Gastrocnemius medialis (tissue), 4 donors: ENCODE data around the gene SRSF3. TPM values are rescaled to one million over a fixed set of nuclear protein-coding genes. Genes with fewer than 3 reads are reported as not detected.

Experiments used
- ATAC-seq, 2 donors: fragments of 150-250 bp; one replicate each; pipeline ENCODE4 v1.9.1; 2016
- DNase-seq, 2 donors: peaks; one replicate each; pipeline ENCODE4 v3.0.0-alpha.2; 2019
- H3K27ac ChIP-seq, 4 donors: fragments of 200-600 bp; sonication (generic); 1 replicate in 1 of 4; 2 replicates in 3 of 4; pipeline ENCODE4 v1.5.1; 2016 to 2018; ENCODE audit warnings: mild to moderate bottlenecking in 2 of 4, moderate library complexity in 1 of 4
- H3K27me3 ChIP-seq, 3 donors: fragments of 200-600 bp; sonication (generic) in 2 of 3; 1 replicate in 1 of 3; 2 replicates in 2 of 3; pipeline versions ENCODE4 v1.5.1 to v1.6.0; 2016 to 2019; ENCODE audit warnings: mild to moderate bottlenecking in 1 of 3, moderate library complexity in 1 of 3
- H3K36me3 ChIP-seq, 2 donors: fragments of 200-600 bp; sonication (generic) in 1 of 2; one replicate each; pipeline ENCODE4 v1.5.1; 2017 to 2018
- H3K4me1 ChIP-seq, 2 donors: fragments of 200-600 bp; sonication (generic) in 1 of 2; one replicate each; pipeline ENCODE4 v1.5.1; 2016 to 2017; ENCODE audit warnings: mild to moderate bottlenecking in 2 of 2
- H3K4me3 ChIP-seq, 4 donors: fragments of 200-600 bp; sonication (generic) in 3 of 4; 1 replicate in 1 of 4; 2 replicates in 3 of 4; pipeline ENCODE4 v1.5.1; 2016 to 2019; ENCODE audit warnings: mild to moderate bottlenecking in 2 of 4
- H3K9me3 ChIP-seq, 3 donors: fragments of 200-600 bp; sonication (generic) in 2 of 3; 1 replicate in 1 of 3; 2 replicates in 2 of 3; pipeline ENCODE4 v1.5.1; 2016 to 2019
- POLR2A ChIP-seq, 2 donors: fragments of 450-650 bp; IDR thresholded peaks; one replicate each; pipeline ENCODE4 v1.6.1; 2017; ENCODE audit warnings: antibody characterized with exemption in 2 of 2, mild to moderate bottlenecking in 2 of 2, moderate library complexity in 2 of 2
- in situ Hi-C, 4 donors: fragments of 200-750 bp; cut with MboI; loops; one replicate each; pipeline versions ENCODE4 v1.15.0 to v1.8.0; 2017; ENCODE audit warnings: low sequenced_read_pairs in 4 of 4
- intact Hi-C: fragments of 100-400 bp; cut with DNase I; formaldehyde crosslinking; loops from one replicate; pipeline ENCODE4 v1.15.1; 2023; ENCODE audit warnings: low total_unique reads
- total RNA-seq, 4 donors: library from RNA; depleted of rRNA; stranded (reverse); fragments of >200 nt; gene quantifications; one replicate each; pipeline versions ENCODE4 v1.1.0 to v1.2.3, GENCODE V29; 2016
- TF ChIP-seq, protein P1 (sequence below), 5 experiments: fragments of 450-650 bp in 3 of 5; fragments of 200-600 bp in 2 of 5; sonication (generic) in 2 of 5; IDR thresholded peaks in 4 of 5; conservative IDR thresholded peaks in 1 of 5; 1 replicate in 4 of 5; 2 replicates in 1 of 5; pipeline ENCODE4 v1.5.1; 2016 to 2019; ENCODE audit warnings: antibody characterized with exemption in 5 of 5, mild to moderate bottlenecking in 3 of 5, moderate library complexity in 3 of 5

SRSF3 gene
- total RNA-seq, 4 donors from 2014 or later: 66.3 to 118 (median 83.2) TPM

DNA sequence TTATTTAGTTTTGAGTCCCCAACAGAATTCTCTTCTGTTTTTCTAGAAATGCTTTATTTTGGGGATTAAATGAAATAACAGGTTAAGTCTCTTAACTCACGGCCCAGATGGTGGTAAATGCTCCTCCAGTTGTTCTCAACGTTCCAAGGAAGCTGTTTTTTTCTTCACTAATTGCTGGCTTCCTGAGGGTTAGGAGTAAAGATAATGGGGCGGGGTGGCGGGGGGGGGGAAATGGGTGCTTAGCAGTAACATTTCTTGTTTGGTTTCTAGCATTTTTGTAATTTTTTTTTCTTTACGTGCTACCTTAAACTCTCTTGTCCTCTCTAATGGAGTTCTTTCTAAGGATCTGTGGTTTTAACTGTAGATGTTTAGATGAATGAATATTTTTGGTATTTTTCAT is 2.2 kb downstream of the SRSF3 start:
- Histone ChIP-seq H3K4me1 (peaks cover 46 to 57% of the 10 kb centered on the region in 2 donors), H3K9me3 (no peaks in the 10 kb centered on the region), H3K27ac (peak overlapping the region; percentile 93 to 99 (median 97)), H3K36me3 (peaks cover 5 to 49% of the 10 kb centered on the region in 2 donors), H3K27me3 (no peaks in the 10 kb centered on the region), H3K4me3 (peak overlapping the region; percentile 69 to 94 (median 78))
- DNase-seq (no peak), ATAC-seq (no peak)
- no peak for TF ChIP-seq POLR2A (IDR thresholded peaks at IDR 0.05)
- TF ChIP-seq, protein P1, sequence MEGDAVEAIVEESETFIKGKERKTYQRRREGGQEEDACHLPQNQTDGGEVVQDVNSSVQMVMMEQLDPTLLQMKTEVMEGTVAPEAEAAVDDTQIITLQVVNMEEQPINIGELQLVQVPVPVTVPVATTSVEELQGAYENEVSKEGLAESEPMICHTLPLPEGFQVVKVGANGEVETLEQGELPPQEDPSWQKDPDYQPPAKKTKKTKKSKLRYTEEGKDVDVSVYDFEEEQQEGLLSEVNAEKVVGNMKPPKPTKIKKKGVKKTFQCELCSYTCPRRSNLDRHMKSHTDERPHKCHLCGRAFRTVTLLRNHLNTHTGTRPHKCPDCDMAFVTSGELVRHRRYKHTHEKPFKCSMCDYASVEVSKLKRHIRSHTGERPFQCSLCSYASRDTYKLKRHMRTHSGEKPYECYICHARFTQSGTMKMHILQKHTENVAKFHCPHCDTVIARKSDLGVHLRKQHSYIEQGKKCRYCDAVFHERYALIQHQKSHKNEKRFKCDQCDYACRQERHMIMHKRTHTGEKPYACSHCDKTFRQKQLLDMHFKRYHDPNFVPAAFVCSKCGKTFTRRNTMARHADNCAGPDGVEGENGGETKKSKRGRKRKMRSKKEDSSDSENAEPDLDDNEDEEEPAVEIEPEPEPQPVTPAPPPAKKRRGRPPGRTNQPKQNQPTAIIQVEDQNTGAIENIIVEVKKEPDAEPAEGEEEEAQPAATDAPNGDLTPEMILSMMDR (IDR thresholded peaks at IDR 0.05 in 4 of 5, conservative IDR thresholded peaks at IDR 0.05 in 1 of 5): no peak
- intact Hi-C loops (loop anchor here (10.0 kb wide), 1 partner anchor 388 kb away; the partner anchor contains the start of gene MTCH1), in situ Hi-C loops (loop anchor here in 2 of 4 donors (10.0 to 25.0 kb wide), 2 partner anchors 159 to 172 kb away; partner anchors contain the start of genes KCTD20 (in 1 of the 2) and PXT1 (in 1 of the 2))

DNA sequence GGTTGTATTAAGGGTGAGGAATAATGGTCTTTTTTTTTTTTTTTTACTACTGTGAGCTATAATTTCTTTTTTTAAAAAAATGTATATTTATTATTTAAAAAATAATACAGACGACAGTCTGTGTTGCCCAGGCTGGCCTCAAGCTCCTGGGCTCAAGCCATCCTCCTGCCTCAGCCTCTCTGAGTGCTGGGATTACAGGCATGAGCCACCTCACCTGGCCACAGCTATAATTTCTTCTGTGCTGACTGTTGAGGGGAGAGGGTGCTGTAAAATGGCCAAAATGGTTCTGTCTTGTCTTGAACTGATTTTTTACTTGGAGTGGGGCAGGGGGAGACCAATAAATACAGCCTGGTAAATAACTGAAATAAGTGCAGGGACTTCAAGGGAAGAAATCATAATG is 3.6 kb downstream of the SRSF3 start:
- Histone ChIP-seq H3K27ac (peak overlapping the region; percentile 93 to 99 (median 97)), H3K9me3 (no peaks in the 10 kb centered on the region), H3K4me3 (peak overlapping the region; percentile 69 to 94 (median 78)), H3K4me1 (peaks cover 59 to 65% of the 10 kb centered on the region in 2 donors), H3K36me3 (peaks cover 8 to 63% of the 10 kb centered on the region in 2 donors), H3K27me3 (no peaks in the 10 kb centered on the region)
- in situ Hi-C loops (loop anchor here in 2 of 4 donors (10.0 to 25.0 kb wide), 2 partner anchors 160 to 173 kb away; partner anchors contain the start of genes KCTD20 (in 1 of the 2) and PXT1 (in 1 of the 2)), intact Hi-C loops (loop anchor here (10.0 kb wide), 1 partner anchor 387 kb away; the partner anchor contains the start of gene MTCH1)
- ATAC-seq: no peak
- no peak for DNase-seq
- TF ChIP-seq POLR2A (IDR thresholded peaks at IDR 0.05): no peak
- TF ChIP-seq, protein P1 (IDR thresholded peaks at IDR 0.05 in 4 of 5, conservative IDR thresholded peaks at IDR 0.05 in 1 of 5): no peak

DNA sequence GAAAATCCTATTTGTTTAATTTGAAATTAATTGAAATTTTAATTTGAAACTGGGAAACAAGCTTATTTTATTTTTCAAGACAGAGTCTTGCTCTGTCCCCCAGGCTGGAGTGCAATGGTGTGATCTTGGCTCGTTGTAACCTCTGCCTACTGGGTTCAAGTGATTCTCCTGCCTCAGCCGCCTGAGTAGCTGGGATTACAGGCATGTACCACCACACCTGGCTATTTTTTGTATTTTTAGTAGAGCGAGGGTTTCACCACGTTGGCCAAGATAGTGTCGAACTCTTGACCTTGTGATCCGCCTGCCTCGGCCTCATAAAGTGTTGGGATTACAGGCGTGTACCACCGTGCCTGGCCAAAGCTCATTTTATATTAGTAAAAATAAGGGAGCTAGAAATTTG is 4.2 kb downstream of the SRSF3 start:
- TF ChIP-seq, protein P1 (IDR thresholded peaks at IDR 0.05 in 4 of 5, conservative IDR thresholded peaks at IDR 0.05 in 1 of 5): no peak
- TF ChIP-seq POLR2A (IDR thresholded peaks at IDR 0.05): no peak
- Histone ChIP-seq H3K36me3 (peaks cover 8 to 69% of the 10 kb centered on the region in 2 donors), H3K27ac (peak overlapping the region; percentile 93 to 99 (median 97)), H3K27me3 (no peaks in the 10 kb centered on the region), H3K9me3 (no peaks in the 10 kb centered on the region), H3K4me1 (peaks cover 64 to 66% of the 10 kb centered on the region in 2 donors), H3K4me3 (peak overlapping the region; percentile 69 to 94 (median 78))
- intact Hi-C loops: loop anchor here (10.0 kb wide), 1 partner anchor 386 kb away; the partner anchor contains the start of gene MTCH1
- no peak for DNase-seq
- no peak for ATAC-seq
- in situ Hi-C loops: loop anchor here in 2 of 4 donors (10.0 to 25.0 kb wide), 2 partner anchors 161 to 174 kb away; partner anchors contain the start of genes KCTD20 (in 1 of the 2) and PXT1 (in 1 of the 2)

DNA sequence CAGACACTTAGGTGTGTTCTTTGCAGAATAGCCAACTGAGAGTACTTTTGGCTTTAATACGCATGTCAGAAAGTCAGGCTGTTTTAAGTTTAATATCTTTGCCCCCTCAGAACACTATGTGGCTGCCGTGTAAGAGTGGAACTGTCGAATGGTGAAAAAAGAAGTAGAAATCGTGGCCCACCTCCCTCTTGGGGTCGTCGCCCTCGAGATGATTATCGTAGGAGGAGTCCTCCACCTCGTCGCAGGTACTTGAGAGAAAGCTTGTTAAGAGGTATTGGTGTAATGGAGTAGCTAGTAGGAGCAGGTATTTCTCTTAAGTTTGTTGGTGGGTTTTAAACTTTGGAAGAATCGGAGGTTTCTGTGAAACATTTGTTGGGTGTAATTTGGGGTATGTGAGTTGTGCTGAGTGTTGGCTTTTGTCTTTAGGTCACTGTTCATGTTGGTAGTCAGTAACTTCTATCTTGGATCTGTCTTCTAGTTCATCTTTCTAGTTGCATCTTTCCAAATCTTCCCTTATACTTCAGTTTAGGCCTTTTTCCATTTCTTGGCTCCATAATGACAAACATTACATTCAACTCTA is 4.7 kb downstream of the SRSF3 start:
- Histone ChIP-seq H3K9me3 (no peaks in the 10 kb centered on the region), H3K27ac (peak overlapping the region; percentile 93 to 99 (median 97)), H3K4me3 (peak overlapping the region; percentile 69 to 94 (median 78)), H3K27me3 (no peaks in the 10 kb centered on the region), H3K36me3 (peaks cover 8 to 74% of the 10 kb centered on the region in 2 donors), H3K4me1 (peaks cover 66 to 69% of the 10 kb centered on the region in 2 donors)
- in situ Hi-C loops: loop anchor here in 2 of 4 donors (10.0 to 25.0 kb wide), 2 partner anchors 162 to 174 kb away; partner anchors contain the start of genes KCTD20 (in 1 of the 2) and PXT1 (in 1 of the 2)
- ATAC-seq (no peak), DNase-seq (no peak)
- intact Hi-C loops: loop anchor here (10.0 kb wide), 1 partner anchor 386 kb away; the partner anchor contains the start of gene MTCH1
- TF ChIP-seq POLR2A (IDR thresholded peaks at IDR 0.05): no peak
- TF ChIP-seq, protein P1 (IDR thresholded peaks at IDR 0.05 in 4 of 5, conservative IDR thresholded peaks at IDR 0.05 in 1 of 5): no peak
